ENCODE results near the gene GHR.

The GHR gene

GRCh38 chr5:42570966-42571960 lies 148.0 kb downstream of the GHR start (continued):
- TF ChIP-seq TSHZ2 (CRISPR knock-in tag; IDR thresholded peaks at IDR 0.05): no peak

- TF ChIP-seq SNAI2 (CRISPR knock-in tag; IDR thresholded peaks at IDR 0.05) (no peak), ZFP30 (CRISPR knock-in tag; IDR thresholded peaks at IDR 0.05) (no peak), PPARA (CRISPR knock-in tag; IDR thresholded peaks at IDR 0.05; ENCODE audit: borderline replicate concordance) (no peak), TSHZ2 (CRISPR knock-in tag; IDR thresholded peaks at IDR 0.05) (no peak), ISL1 (CRISPR knock-in tag; IDR thresholded peaks at IDR 0.05) (no peak), PATZ1 (CRISPR knock-in tag; IDR thresholded peaks at IDR 0.05; ENCODE audit: borderline replicate concordance) (no peak), ZFP3 (CRISPR knock-in tag; IDR thresholded peaks at IDR 0.05) (no peak), OSR1 (CRISPR knock-in tag; IDR thresholded peaks at IDR 0.05) (no peak), POU6F1 (CRISPR knock-in tag; IDR thresholded peaks at IDR 0.05; ENCODE audit: borderline replicate concordance, low read depth) (no peak), ZNF70 (CRISPR knock-in tag; IDR thresholded peaks at IDR 0.05) (no peak), RARB (CRISPR knock-in tag; IDR thresholded peaks at IDR 0.05) (no peak), ESRRG (CRISPR knock-in tag; IDR thresholded peaks at IDR 0.05) (no peak), ZC3H10 (CRISPR knock-in tag; IDR thresholded peaks at IDR 0.05) (no peak), BACH2 (CRISPR knock-in tag; IDR thresholded peaks at IDR 0.05; ENCODE audit: borderline replicate concordance) (no peak), CSRNP3 (CRISPR knock-in tag; IDR thresholded peaks at IDR 0.05) (no peak), TCF4 (CRISPR knock-in tag; IDR thresholded peaks at IDR 0.05; ENCODE audit: borderline replicate concordance) (no peak), CREB5 (CRISPR knock-in tag; IDR thresholded peaks at IDR 0.05; ENCODE audit: low read depth) (no peak), TOX (CRISPR knock-in tag; IDR thresholded peaks at IDR 0.05; ENCODE audit: borderline replicate concordance) (no peak), ARNTL (CRISPR knock-in tag; IDR thresholded peaks at IDR 0.05; ENCODE audit: borderline replicate concordance, low read depth) (no peak), CSDC2 (CRISPR knock-in tag; IDR thresholded peaks at IDR 0.05) (no peak)
- ATAC-seq: no peak
Observed at GRCh38 chr5:42572313-42572712, 149.1 kb downstream of the GHR start.
